H1 (cell line): Measurements from ENCODE around the gene ARHGEF4. TPM values are rescaled to one million over a fixed set of nuclear protein-coding genes. Genes with fewer than 3 reads are reported as not detected.

ENCODE experiments used
- CTCF ChIA-PET: fragments of 300-600 bp; sonication (Branson Sonifier 250); formaldehyde crosslinking; loops from one replicate; lab custom pipeline; 2021; ENCODE audit not compliant: partially characterized antibody; lab: Charles Lee
- POLR2A ChIA-PET: fragments of 300-600 bp; sonication (Branson Sonifier 250); formaldehyde crosslinking; loops from one replicate; lab custom pipeline; 2021; ENCODE audit warnings: inconsistent platforms; ENCODE audit not compliant: partially characterized antibody; lab: Charles Lee
- DNase-seq, 2 experiments: peaks; one replicate each; pipeline versions ENCODE4 v3.0.0 to v3.0.0-alpha.2; 2010 to 2022; ENCODE audit warnings: low spot score in 2 of 2, low read depth in 1 of 2, mixed read lengths in 1 of 2
- FAIRE-seq: peaks from 2 replicates; lab custom pipeline; 2011; peaks lifted over from hg19 to GRCh38; lab: Jason Lieb, UNC
- H2AFZ ChIP-seq: 2 replicates; pipeline ENCODE4 v1.8.1; 2012; ENCODE audit warnings: low read length, inconsistent platforms
- H2AK5ac ChIP-seq: 2 replicates; pipeline ENCODE4 v1.6.1; 2013; ENCODE audit warnings: low read depth, low read length
- H2BK120ac ChIP-seq: replicated peaks from 2 replicates; pipeline ENCODE3; 2013; ENCODE audit warnings: low read depth, low read length, inconsistent platforms
- H2BK12ac ChIP-seq: 2 replicates; pipeline ENCODE4 v1.6.1; 2013; ENCODE audit warnings: low read depth, low read length
- H2BK15ac ChIP-seq: 2 replicates; pipeline ENCODE4 v1.6.1; 2013; ENCODE audit warnings: low read length
- H2BK20ac ChIP-seq: 2 replicates; pipeline ENCODE4 v1.6.1; 2013; ENCODE audit warnings: low read length
- H2BK5ac ChIP-seq: 2 replicates; pipeline ENCODE4 v1.6.1; 2013; ENCODE audit warnings: low read depth, low read length
- H3K14ac ChIP-seq: 2 replicates; pipeline ENCODE4 v1.6.1; 2013; ENCODE audit warnings: inconsistent platforms; ENCODE audit not compliant: insufficient read length
- H3K18ac ChIP-seq: 2 replicates; pipeline ENCODE4 v1.6.1; 2013; ENCODE audit warnings: low read length; ENCODE audit errors: extremely low read depth
- H3K23ac ChIP-seq: 2 replicates; pipeline ENCODE4 v1.6.1; 2013; ENCODE audit warnings: inconsistent platforms; ENCODE audit not compliant: insufficient read length
- H3K23me2 ChIP-seq: 2 replicates; pipeline ENCODE4 v1.6.1; 2013; ENCODE audit warnings: low read depth, low read length
- H3K27ac ChIP-seq: 2 replicates; pipeline ENCODE4 v1.6.1; 2011; ENCODE audit warnings: low read depth, low read length, inconsistent platforms
- H3K27me3 ChIP-seq, 4 experiments: replicated peaks in 1 of 4; 1 replicate in 1 of 4; 2 replicates in 3 of 4; pipeline versions ENCODE4 v1.6.1 to v1.8.1; 2011 to 2013; ENCODE audit warnings: low read length in 3 of 4, mild to moderate bottlenecking in 3 of 4, inconsistent platforms in 2 of 4, mixed read lengths in 2 of 4, moderate library complexity in 1 of 4; ENCODE audit not compliant: control insufficient read depth in 3 of 4, insufficient read depth in 3 of 4; ENCODE audit errors: extremely low read depth in 1 of 4
- H3K36me3 ChIP-seq, 4 experiments: 2 replicates each; pipeline versions ENCODE4 v1.6.1 to v1.8.1; 2011 to 2013; ENCODE audit warnings: mild to moderate bottlenecking in 4 of 4, low read length in 3 of 4, moderate library complexity in 2 of 4, control low read depth in 1 of 4, inconsistent platforms in 1 of 4; ENCODE audit not compliant: insufficient read depth in 4 of 4, control insufficient read depth in 2 of 4
- H3K4ac ChIP-seq: replicated peaks from 2 replicates; pipeline ENCODE3; 2013; ENCODE audit warnings: low read length, low read depth, mixed read lengths, inconsistent platforms; ENCODE audit not compliant: insufficient read length
- H3K4me1 ChIP-seq, 4 experiments: replicated peaks in 1 of 4; 1 replicate in 1 of 4; 2 replicates in 3 of 4; pipeline versions ENCODE4 v1.6.1 to v1.8.1; 2011 to 2013; ENCODE audit warnings: low read length in 3 of 4, inconsistent platforms in 2 of 4, mixed read lengths in 1 of 4; ENCODE audit not compliant: insufficient read depth in 4 of 4, control insufficient read depth in 3 of 4
- H3K4me2 ChIP-seq, 2 experiments: 2 replicates each; pipeline versions ENCODE4 v1.6.1 to v1.8.1; 2011 to 2013; ENCODE audit warnings: low read depth in 2 of 2, low read length in 2 of 2, control low read depth in 1 of 2, inconsistent platforms in 1 of 2, mild to moderate bottlenecking in 1 of 2; ENCODE audit not compliant: insufficient read depth in 1 of 2
- H3K4me3 ChIP-seq, 4 experiments: fragments of 200-600, 300-600 bp in 1 of 4; sonication (generic), shearing (Covaris generic), sonication (Bioruptor Twin) in 1 of 4; 2 replicates each; pipeline versions ENCODE4 v1.5.1 to v1.8.1; 2011 to 2016; ENCODE audit warnings: low read length in 4 of 4, low read depth in 3 of 4, control low read depth in 2 of 4, inconsistent platforms in 2 of 4, mild to moderate bottlenecking in 2 of 4, mixed read lengths in 1 of 4, moderate library complexity in 1 of 4; ENCODE audit not compliant: insufficient read depth in 2 of 4; ENCODE audit errors: extremely low read depth in 1 of 4
- H3K56ac ChIP-seq: replicated peaks from 2 replicates; pipeline ENCODE3; 2013; ENCODE audit warnings: low read depth, mild to moderate bottlenecking, mixed read lengths, low read length, inconsistent platforms; ENCODE audit not compliant: insufficient read length
- H3K79me1 ChIP-seq: 2 replicates; pipeline ENCODE4 v1.6.1; 2013; ENCODE audit warnings: low read depth, low read length, control low read depth
- H3K79me2 ChIP-seq, 2 experiments: 2 replicates each; pipeline versions ENCODE4 v1.6.1 to v1.8.1; 2012 to 2013; ENCODE audit warnings: low read length in 2 of 2, mild to moderate bottlenecking in 2 of 2, inconsistent platforms in 1 of 2; ENCODE audit not compliant: insufficient read depth in 2 of 2, control insufficient read depth in 1 of 2
- H3K9ac ChIP-seq, 4 experiments: replicated peaks in 1 of 4; 1 replicate in 1 of 4; 2 replicates in 3 of 4; pipeline versions ENCODE4 v1.6.1 to v1.8.1; 2011 to 2013; ENCODE audit warnings: low read depth in 3 of 4, low read length in 3 of 4, control low read depth in 2 of 4, mild to moderate bottlenecking in 2 of 4, moderate library complexity in 2 of 4, inconsistent platforms in 1 of 4; ENCODE audit errors: extremely low read depth in 1 of 4
- H3K9me3 ChIP-seq, 2 experiments: 2 replicates each; pipeline versions ENCODE4 v1.6.1 to v1.8.1; 2012 to 2013; ENCODE audit warnings: mild to moderate bottlenecking in 2 of 2, moderate library complexity in 2 of 2, control low read depth in 1 of 2, inconsistent platforms in 1 of 2, low read depth in 1 of 2, low read length in 1 of 2, mixed read lengths in 1 of 2; ENCODE audit not compliant: insufficient read depth in 2 of 2
- H4K20me1 ChIP-seq, 2 experiments: replicated peaks in 1 of 2; 2 replicates each; pipeline versions ENCODE3 to v1.8.1; 2011 to 2013; ENCODE audit warnings: inconsistent platforms in 2 of 2, low read length in 2 of 2, mild to moderate bottlenecking in 1 of 2; ENCODE audit not compliant: insufficient read depth in 2 of 2, control insufficient read depth in 1 of 2
- H4K5ac ChIP-seq: 2 replicates; pipeline ENCODE4 v1.6.1; 2013; ENCODE audit warnings: low read length, low read depth, mixed read lengths, inconsistent platforms; ENCODE audit not compliant: insufficient read length
- H4K8ac ChIP-seq: 2 replicates; pipeline ENCODE4 v1.8.0; 2013; ENCODE audit warnings: mild to moderate bottlenecking, moderate library complexity, low read length, inconsistent platforms; ENCODE audit not compliant: insufficient read depth; ENCODE audit errors: extremely low read depth
- H4K91ac ChIP-seq: replicated peaks from 2 replicates; pipeline ENCODE3; 2013; ENCODE audit warnings: low read length, mixed read lengths, inconsistent platforms; ENCODE audit not compliant: insufficient read length
- ATF3 ChIP-seq: IDR thresholded peaks from 2 replicates; pipeline ENCODE4 v1.6.1; 2011; ENCODE audit warnings: low read depth, mild to moderate bottlenecking, low read length; ENCODE audit not compliant: insufficient read depth
- EZH2 ChIP-seq: fragments of 200-600 bp; sonication (generic); IDR thresholded peaks from 2 replicates; pipeline ENCODE4 v1.7.1; 2012; ENCODE audit warnings: low read depth, mild to moderate bottlenecking, moderate library complexity, low read length, inconsistent platforms; ENCODE audit not compliant: severe bottlenecking
- HDAC2 ChIP-seq, 2 experiments: fragments of 300-600 bp in 1 of 2; sonication (generic) in 1 of 2; IDR thresholded peaks; 2 replicates each; pipeline ENCODE4 v1.6.1; 2011 to 2012; ENCODE audit warnings: low read depth in 2 of 2, low read length in 2 of 2, mild to moderate bottlenecking in 2 of 2, moderate library complexity in 2 of 2, borderline replicate concordance in 1 of 2, inconsistent platforms in 1 of 2
- POLR2AphosphoS5 ChIP-seq: IDR thresholded peaks from 2 replicates; pipeline ENCODE4 v1.6.1; 2011; ENCODE audit warnings: low read depth, low read length
- RFX5 ChIP-seq: IDR thresholded peaks from 2 replicates; pipeline ENCODE4 v1.6.1; 2011; ENCODE audit warnings: low read depth, low read length, improper control_type of control experiment, borderline replicate concordance
- RXRA ChIP-seq: IDR thresholded peaks from 2 replicates; pipeline ENCODE4 v1.6.1; 2011; ENCODE audit warnings: low read depth, mild to moderate bottlenecking, low read length, moderate library complexity; ENCODE audit not compliant: insufficient read depth
- SAP30 ChIP-seq: fragments of 300-600 bp; sonication (generic); IDR thresholded peaks from 2 replicates; pipeline ENCODE4 v1.7.1; 2012; ENCODE audit warnings: low read length, moderate library complexity, mild to moderate bottlenecking, inconsistent platforms; ENCODE audit not compliant: insufficient read depth, insufficient replicate concordance
- SP4 ChIP-seq: IDR thresholded peaks from 2 replicates; pipeline ENCODE4 v1.6.1; 2012; ENCODE audit warnings: low read length, inconsistent platforms
- TAF1 ChIP-seq: IDR thresholded peaks from 2 replicates; pipeline ENCODE4 v1.6.1; 2011; ENCODE audit warnings: mild to moderate bottlenecking, low read depth, low read length
- TEAD4 ChIP-seq: IDR thresholded peaks from 2 replicates; pipeline ENCODE4 v1.6.1; 2012; ENCODE audit warnings: low read depth, low read length, inconsistent platforms, mixed read lengths
- WGBS, 2 experiments: shearing (Covaris generic) in 1 of 2; methylation state at CpG; one replicate each; pipeline versions ENCODE4 v1.1.6 to v1.1.7; 2013 to 2015; ENCODE audit warnings: low lambda C conversion rate in 2 of 2, mixed read lengths in 2 of 2, inconsistent platforms in 1 of 2, low coverage in 1 of 2, missing lambda C conversion rate in 1 of 2; ENCODE audit not compliant: insufficient replicate concordance in 2 of 2, insufficient coverage in 1 of 2, insufficient read length in 1 of 2; ENCODE audit errors: extremely low coverage in 1 of 2, missing lambda C conversion rate in 1 of 2; 5-methylcytosine and 5-hydroxymethylcytosine counted together
- polyA plus RNA-seq, 7 experiments: library from polyadenylated mRNA; depleted of rRNA in 3 of 7; stranded (reverse) in 5 of 7; unstranded in 2 of 7; fragments of >200 nt in 5 of 7; fragments of 200-250 nt in 2 of 7; gene quantifications; 1 replicate in 5 of 7; 2 replicates in 1 of 7; 4 replicates in 1 of 7; pipeline versions ENCODE4 v1.2.1 to v1.2.3, GENCODE V29; 2011 to 2013; ENCODE audit warnings: missing spikeins in 2 of 7, mixed read lengths in 2 of 7
- total RNA-seq: library from RNA; stranded (reverse); fragmentation: NEBNext Ultra II Directional; extraction: Animal tissue kit (Norgen Biotek cat#: 25700); gene quantifications from 2 replicates; pipeline ENCODE4 v1.2.1, GENCODE V29; 2021

ARHGEF4 gene
- total and polyA plus RNA-seq, 2 of the 8 experiments (the other 6 are each of a cell fraction or from before 2014, with no cell fraction given) = 10.6 to 14.6 TPM

DNA sequence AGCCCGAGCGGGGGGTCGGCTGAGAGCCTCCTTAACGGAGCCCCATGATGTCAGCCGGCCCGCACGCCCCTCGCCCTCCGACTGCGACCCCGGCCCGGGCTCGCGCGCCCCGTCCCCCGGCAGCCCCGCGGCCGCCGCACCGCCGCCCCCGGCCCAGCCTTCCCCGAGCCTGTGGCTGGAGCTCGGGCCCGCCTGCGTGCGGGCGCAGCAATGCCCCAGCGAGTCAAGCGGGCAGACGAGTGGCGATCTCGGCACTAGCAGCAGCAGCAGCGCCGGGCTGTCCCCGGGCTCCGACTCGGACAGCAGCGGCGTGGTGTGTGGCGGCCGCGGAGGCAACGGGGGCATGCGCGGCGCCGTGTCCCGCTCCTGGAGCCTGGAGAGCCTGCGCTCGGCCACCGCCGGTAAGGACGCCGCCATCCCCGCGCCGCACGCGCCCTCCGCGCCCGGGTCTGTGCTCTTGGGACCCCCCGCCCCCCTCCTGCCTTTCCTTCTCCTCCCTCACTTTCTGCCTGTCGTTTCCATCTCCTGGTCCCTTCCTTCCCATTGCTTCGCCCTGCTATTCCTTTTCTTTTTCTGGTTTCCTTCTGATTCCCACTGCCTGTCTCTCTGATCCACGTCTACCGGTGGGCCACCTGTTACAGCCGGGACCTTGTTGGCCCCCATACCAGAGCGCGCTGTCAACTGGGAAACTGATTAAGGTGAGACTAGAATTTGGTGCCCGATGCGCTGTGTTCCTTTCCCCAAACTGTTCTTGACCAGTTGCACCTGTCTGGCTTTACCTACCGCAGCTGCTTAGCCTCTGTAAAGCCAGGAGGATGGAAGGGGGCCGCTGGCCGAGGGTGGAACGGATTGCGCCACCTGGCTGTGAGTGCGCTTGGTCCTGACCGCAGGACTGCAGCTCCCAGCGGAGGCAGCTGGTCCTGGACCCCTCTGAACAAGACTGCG lies 127.4 kb downstream of the ARHGEF4 start:
- Histone ChIP-seq H3K4ac (no peak overlapping the region), H4K8ac (no peak overlapping the region), H3K9me3 (no peaks in the 10 kb centered on the region), H3K23ac (no peak overlapping the region), H2AK5ac (no peak overlapping the region), H3K27me3 (peaks cover 24 to 52% (median 46%) of the 10 kb centered on the region in 4 experiments), H3K9ac (no peak overlapping the region), H3K79me2 (no peaks in the 10 kb centered on the region), H2BK5ac (no peak overlapping the region), H3K36me3 (no peaks in the 10 kb centered on the region; a peak in 1 of 8 replicates), H3K14ac (no peak overlapping the region), H2BK20ac (no peak overlapping the region), H4K91ac (no peak overlapping the region), H4K5ac (no peak overlapping the region), H2BK120ac (no peak overlapping the region), H3K4me2 (peak overlapping the region; percentile 73 to 95), H3K18ac (no peak overlapping the region), H3K4me3 (peak overlapping the region; percentile 29 to 59 (median 34)), H4K20me1 (peaks cover 0 to 9% of the 10 kb centered on the region in 2 experiments), H2BK15ac (no peak overlapping the region), H3K27ac (no peak overlapping the region), H3K56ac (no peak overlapping the region), H3K4me1 (peaks cover 22 to 43% (median 27%) of the 10 kb centered on the region in 4 experiments), H2BK12ac (no peak overlapping the region), H2AFZ (no peak overlapping the region), H3K23me2 (peaks cover 9% of the 10 kb centered on the region; the same call in 1 of the 2 replicates), H3K79me1 (no peaks in the 10 kb centered on the region)
- FAIRE-seq (peak; percentile 78), DNase-seq (peak; percentile 65 to 83)
- POLR2A ChIA-PET = no interaction called here
- WGBS, 2 experiments = 3% methylated on average over 54 of the region's 84 CpGs; no CpG with 5 or more reads in 1 of the 2 experiments
- CTCF ChIA-PET = interaction anchor here (0.5 to 1.8 kb wide), 20 partner anchors 12 to 1071 kb away, joined by 3 to 8 read pairs (median 4); no protein-coding TSS in a partner anchor
- no peak for TF ChIP-seq POLR2AphosphoS5
- TF ChIP-seq ATF3 = no peak
- peak; percentile 60 for TF ChIP-seq EZH2
- TF ChIP-seq SAP30 = no peak
- TF ChIP-seq TAF1 = no peak
- TF ChIP-seq SP4 = no peak
- TF ChIP-seq RXRA = no peak
- no peak for TF ChIP-seq RFX5
- TF ChIP-seq HDAC2 (IDR thresholded peaks at IDR 0.05; ENCODE audit: borderline replicate concordance in 1 of 2, low read depth in 2 of 2, low read length in 2 of 2) = 0 out of 4 replicates have a peak, but pooled peaks of 1 of the 2 experiments have one; percentile 54
- TF ChIP-seq TEAD4 = no peak
